OCI-LY7 (cell line): ENCODE data around the gene GOLIM4. TPM values are rescaled to one million over a fixed set of nuclear protein-coding genes. Genes with fewer than 3 reads are reported as not detected.

Experiments used
- BruUV-seq: library from RNA; stranded (reverse); fragments of 400-500 nt; replicated peaks from 2 replicates; lab custom pipeline; 2021; lab: Mats Ljungman, UMichigan
- CTCF ChIA-PET: fragments of 300-600 bp; sonication (Branson Sonifier 250); formaldehyde crosslinking; loops from one replicate; lab custom pipeline; 2022; ENCODE audit warnings: antibody characterized with exemption; ENCODE audit not compliant: unreplicated experiment; lab: Charles Lee
- POLR2A ChIA-PET: fragments of 300-600 bp; sonication (Branson Sonifier 250); formaldehyde crosslinking; loops from one replicate; lab custom pipeline; 2022; ENCODE audit warnings: antibody characterized with exemption; lab: Charles Lee
- DNase-seq: peaks from one replicate; pipeline ENCODE4 v3.0.0-alpha.2; 2015; ENCODE audit warnings: low spot score
- H2AFZ ChIP-seq: fragments of 200-600 bp; sonication (generic), shearing (Covaris generic); 2 replicates; pipeline ENCODE4 v1.6.1; 2014; ENCODE audit warnings: mild to moderate bottlenecking, antibody characterized with exemption, low read length, moderate library complexity
- H3K27ac ChIP-seq: fragments of 200-600 bp; sonication (generic); 2 replicates; pipeline ENCODE4 v1.5.1; 2014; ENCODE audit warnings: mixed run types, low read depth, mild to moderate bottlenecking, moderate library complexity, low read length, inconsistent platforms; ENCODE audit not compliant: poor library complexity, severe bottlenecking
- H3K36me3 ChIP-seq: fragments of 200-600 bp; sonication (generic); 2 replicates; pipeline ENCODE4 v1.6.1; 2014; ENCODE audit warnings: mild to moderate bottlenecking, antibody characterized with exemption, low read length, moderate library complexity, mixed read lengths; ENCODE audit not compliant: insufficient read depth
- H3K4me1 ChIP-seq: fragments of 200-600 bp; sonication (generic); 2 replicates; pipeline ENCODE4 v1.5.1; 2014; ENCODE audit warnings: mild to moderate bottlenecking, low read length; ENCODE audit not compliant: insufficient read depth, poor library complexity, severe bottlenecking
- H3K4me2 ChIP-seq: fragments of 200-600 bp; sonication (generic); 2 replicates; pipeline ENCODE4 v1.6.1; 2014; ENCODE audit warnings: mild to moderate bottlenecking, low read length
- H3K4me3 ChIP-seq: fragments of 200-600 bp; sonication (generic); 2 replicates; pipeline ENCODE4 v1.5.1; 2014; ENCODE audit warnings: mild to moderate bottlenecking, low read depth, low read length; ENCODE audit not compliant: poor library complexity, severe bottlenecking
- H3K79me2 ChIP-seq: fragments of 200-600 bp; sonication (generic); 2 replicates; pipeline ENCODE4 v1.6.1; 2016; ENCODE audit warnings: low read depth, mild to moderate bottlenecking, low read length, moderate library complexity, mixed read lengths; ENCODE audit not compliant: insufficient read depth
- H3K9me2 ChIP-seq: fragments of 200-600 bp; sonication (generic); 2 replicates; pipeline ENCODE4 v1.6.1; 2016; ENCODE audit warnings: mild to moderate bottlenecking, low read length, mixed read lengths; ENCODE audit not compliant: insufficient read depth
- H3K9me3 ChIP-seq: fragments of 200-600 bp; sonication (generic); 2 replicates; pipeline ENCODE4 v1.6.1; 2014; ENCODE audit warnings: mild to moderate bottlenecking, mixed run types, low read length, mixed read lengths
- H4K20me1 ChIP-seq: fragments of 200-600 bp; sonication (generic); 2 replicates; pipeline ENCODE4 v1.6.1; 2014; ENCODE audit warnings: mild to moderate bottlenecking, antibody characterized with exemption, low read length, moderate library complexity, mixed read lengths; ENCODE audit not compliant: insufficient read depth
- CTCF ChIP-seq: fragments of 200-600 bp; sonication (generic); conservative IDR thresholded peaks from 2 replicates; pipeline ENCODE4 v1.5.1; 2014; ENCODE audit warnings: mild to moderate bottlenecking, antibody characterized with exemption, low read length, moderate library complexity, mixed read lengths
- EZH2phosphoT487 ChIP-seq: fragments of 200-600 bp; sonication (generic); IDR thresholded peaks from 2 replicates; pipeline ENCODE4 v1.6.1; 2018; ENCODE audit warnings: low read depth, borderline replicate concordance, mild to moderate bottlenecking, mixed run types, antibody characterized with exemption, low read length, moderate library complexity, mixed read lengths
- intact Hi-C: fragments of 100-400 bp; cut with micrococcal nuclease; formaldehyde crosslinking; loops from one replicate; pipeline ENCODE4 v1.10.0; 2022; ENCODE audit not compliant: unreplicated experiment
- total RNA-seq, 2 experiments: library from RNA; depleted of rRNA in 1 of 2; stranded (reverse); fragments of >200 nt in 1 of 2; shearing (Covaris generic) in 1 of 2; gene quantifications; 2 replicates each; pipeline ENCODE4 v1.2.3, GENCODE V29; 2014 to 2022

The GOLIM4 gene
- total RNA-seq, 2 experiments from 2014 or later = 31.2 to 42.8 TPM

- no peaks in the 10 kb centered on the region for H3K9me3 ChIP-seq
- intact Hi-C loops = no loop called here
- no peak overlapping the region for H2AFZ ChIP-seq
- H3K36me3 ChIP-seq = peaks cover 91% of the 10 kb centered on the region
- TF ChIP-seq CTCF (no peak), EZH2phosphoT487 (no peak)
- no peak overlapping the region for H3K4me3 ChIP-seq
- DNase-seq = no peak
- CTCF ChIA-PET = no interaction called here
- H3K4me2 ChIP-seq = no peak overlapping the region
- no peaks in the 10 kb centered on the region for H4K20me1 ChIP-seq
- H3K9me2 ChIP-seq = no peaks in the 10 kb centered on the region
- no peaks in the 10 kb centered on the region for H3K4me1 ChIP-seq
- no TSS peak for BruUV-seq
- H3K27ac ChIP-seq = no peak overlapping the region
- POLR2A ChIA-PET = interaction anchor here (1.2 to 1.8 kb wide), 3 partner anchors 10 to 22 kb away, joined by 3 to 4 read pairs (median 3); no protein-coding TSS in a partner anchor
- no peaks in the 10 kb centered on the region for H3K79me2 ChIP-seq
Measured at GRCh38 chr3:168029705-168030104, 66.0 kb downstream of the GOLIM4 start.

GRCh38 chr3:168028086-168028485, 67.6 kb downstream of the GOLIM4 start:
- H3K9me2 ChIP-seq = no peaks in the 10 kb centered on the region
- ChIA-PET POLR2A (interaction anchor here (0.7 to 1.6 kb wide), 6 partner anchors 9 to 135 kb away, joined by 3 to 5 read pairs (median 4); no protein-coding TSS in a partner anchor), CTCF (interaction anchor here (1.1 to 1.3 kb wide), 2 partner anchors 13 to 183 kb away, joined by 4 read pairs; no protein-coding TSS in a partner anchor)
- no peaks in the 10 kb centered on the region for H3K4me1 ChIP-seq
- no peaks in the 10 kb centered on the region for H3K9me3 ChIP-seq
- intact Hi-C loops = no loop called here
- H4K20me1 ChIP-seq = no peaks in the 10 kb centered on the region
- no peak overlapping the region for H2AFZ ChIP-seq
- TF ChIP-seq EZH2phosphoT487 (no peak), CTCF (no peak)
- no peaks in the 10 kb centered on the region for H3K79me2 ChIP-seq
- no peak overlapping the region for H3K4me3 ChIP-seq
- peaks cover 95% of the 10 kb centered on the region for H3K36me3 ChIP-seq
- no peak for DNase-seq
- H3K27ac ChIP-seq = no peak overlapping the region
- H3K4me2 ChIP-seq = no peak overlapping the region
- no TSS peak for BruUV-seq

GRCh38 chr3:168026764-168027163, 69.0 kb downstream of the GOLIM4 start:
- no peak overlapping the region for H3K4me2 ChIP-seq
- DNase-seq = no peak
- no peak overlapping the region for H2AFZ ChIP-seq
- no peaks in the 10 kb centered on the region for H3K9me3 ChIP-seq
- H3K79me2 ChIP-seq = no peaks in the 10 kb centered on the region
- H3K4me1 ChIP-seq = no peaks in the 10 kb centered on the region
- intact Hi-C loops = no loop called here
- CTCF ChIA-PET = no interaction called here
- peaks cover 96% of the 10 kb centered on the region for H3K36me3 ChIP-seq
- no peaks in the 10 kb centered on the region for H4K20me1 ChIP-seq
- no peaks in the 10 kb centered on the region for H3K9me2 ChIP-seq
- BruUV-seq = no TSS peak
- POLR2A ChIA-PET = interaction anchor here (0.8 kb wide), 1 partner anchor 81 kb away, joined by 3 read pairs; no protein-coding TSS in a partner anchor
- TF ChIP-seq CTCF (no peak), EZH2phosphoT487 (no peak)
- H3K4me3 ChIP-seq = no peak overlapping the region
- H3K27ac ChIP-seq = no peak overlapping the region
